Measurements from ENCODE around the gene EYA2. TPM values are rescaled to one million over a fixed set of nuclear protein-coding genes. Genes with fewer than 3 reads are reported as not detected.

The EYA2 gene
- total RNA-seq, 1 donor from 2014 or later = not detected

- Histone ChIP-seq H3K36me3 (ENCODE audit: control insufficient read depth, insufficient read depth, low read length) (no peaks in the 10 kb centered on the region), H3K4me3 (ENCODE audit: low read depth, low read length) (no peak overlapping the region), H3K27me3 (ENCODE audit: control insufficient read depth, insufficient read depth, low read length) (peaks cover 2% of the 10 kb centered on the region)
- DNase-seq (ENCODE audit: low read depth) = no peak
- TF ChIP-seq CTCF (IDR thresholded peaks at IDR 0.05; ENCODE audit: insufficient read depth, low read length, poor library complexity, severe bottlenecking) = no peak
Observed at GRCh38 chr20:47058236-47058635, 163.6 kb downstream of the EYA2 start.

GRCh38 chr20:47059536-47059935 lies 164.9 kb downstream of the EYA2 start:
- H3K36me3 ChIP-seq (ENCODE audit: control insufficient read depth, insufficient read depth, low read length) = no peaks in the 10 kb centered on the region
- H3K4me3 ChIP-seq (ENCODE audit: low read depth, low read length) = no peak overlapping the region
- DNase-seq (ENCODE audit: low read depth) = no peak
- no peak for TF ChIP-seq CTCF (IDR thresholded peaks at IDR 0.05; ENCODE audit: insufficient read depth, low read length, poor library complexity, severe bottlenecking)
- H3K27me3 ChIP-seq (ENCODE audit: control insufficient read depth, insufficient read depth, low read length) = peaks cover 2% of the 10 kb centered on the region

GRCh38 chr20:47061549-47061948 lies 166.9 kb downstream of the EYA2 start:
- Histone ChIP-seq H3K4me3 (ENCODE audit: low read depth, low read length) (no peak overlapping the region), H3K27me3 (ENCODE audit: control insufficient read depth, insufficient read depth, low read length) (no peaks in the 10 kb centered on the region), H3K36me3 (ENCODE audit: control insufficient read depth, insufficient read depth, low read length) (no peaks in the 10 kb centered on the region)
- no peak for DNase-seq (ENCODE audit: low read depth)
- TF ChIP-seq CTCF (IDR thresholded peaks at IDR 0.05; ENCODE audit: insufficient read depth, low read length, poor library complexity, severe bottlenecking) = no peak

- no peak for TF ChIP-seq CTCF (IDR thresholded peaks at IDR 0.05; ENCODE audit: insufficient read depth, low read length, poor library complexity, severe bottlenecking)
- Histone ChIP-seq H3K27me3 (ENCODE audit: control insufficient read depth, insufficient read depth, low read length) (no peaks in the 10 kb centered on the region), H3K4me3 (ENCODE audit: low read depth, low read length) (no peak overlapping the region), H3K36me3 (ENCODE audit: control insufficient read depth, insufficient read depth, low read length) (no peaks in the 10 kb centered on the region)
- DNase-seq (ENCODE audit: low read depth) = no peak
Observed at GRCh38 chr20:47062226-47062890, 167.7 kb downstream of the EYA2 start.

- no peak for DNase-seq (ENCODE audit: low read depth)
- Histone ChIP-seq H3K27me3 (ENCODE audit: control insufficient read depth, insufficient read depth, low read length) (no peaks in the 10 kb centered on the region), H3K4me3 (ENCODE audit: low read depth, low read length) (no peak overlapping the region), H3K36me3 (ENCODE audit: control insufficient read depth, insufficient read depth, low read length) (no peaks in the 10 kb centered on the region)
- TF ChIP-seq CTCF (IDR thresholded peaks at IDR 0.05; ENCODE audit: insufficient read depth, low read length, poor library complexity, severe bottlenecking) = no peak
Observed at GRCh38 chr20:47063407-47063806, 168.8 kb downstream of the EYA2 start.

- DNase-seq (ENCODE audit: low read depth) = no peak
- no peak overlapping the region for H3K4me3 ChIP-seq (ENCODE audit: low read depth, low read length)
- no peak for TF ChIP-seq CTCF (IDR thresholded peaks at IDR 0.05; ENCODE audit: insufficient read depth, low read length, poor library complexity, severe bottlenecking)
- no peaks in the 10 kb centered on the region for H3K27me3 ChIP-seq (ENCODE audit: control insufficient read depth, insufficient read depth, low read length)
- H3K36me3 ChIP-seq (ENCODE audit: control insufficient read depth, insufficient read depth, low read length) = no peaks in the 10 kb centered on the region
Observed at GRCh38 chr20:47063808-47064207, 169.2 kb downstream of the EYA2 start.

All from kidney epithelial cell (primary cell).